Uterus (tissue), 4 donors: Measurements from ENCODE around the gene MFRP. TPM values are rescaled to one million over a fixed set of nuclear protein-coding genes. Genes with fewer than 3 reads are reported as not detected.
A peak's percentile ranks its signal among the peaks of the same experiment; 100 is the strongest.

Experiments
- DNase-seq, 2 donors: peaks; one replicate each; pipeline ENCODE4 v3.0.0-alpha.2; 2019 to 2020
- H3K27ac ChIP-seq, 2 donors: fragments of 200-600 bp; sonication (generic); 1 replicate in 1 of 2; 2 replicates in 1 of 2; pipeline ENCODE4 v1.5.1; 2016 to 2018
- H3K27me3 ChIP-seq, 2 donors: fragments of 200-600 bp; sonication (generic); one replicate each; pipeline ENCODE4 v1.5.1; 2018 to 2019; ENCODE audit warnings: control low read depth in 1 of 2
- H3K36me3 ChIP-seq, 2 donors: fragments of 200-600 bp; sonication (generic); one replicate each; pipeline ENCODE4 v1.5.1; 2019; ENCODE audit warnings: control low read depth in 1 of 2
- H3K4me1 ChIP-seq, 2 donors: fragments of 200-600 bp; sonication (generic); one replicate each; pipeline ENCODE4 v1.5.1; 2018 to 2019; ENCODE audit warnings: control low read depth in 1 of 2
- H3K4me3 ChIP-seq, 2 donors: fragments of 200-600 bp; sonication (generic); 1 replicate in 1 of 2; 2 replicates in 1 of 2; pipeline ENCODE4 v1.5.1; 2018 to 2019; ENCODE audit warnings: mild to moderate bottlenecking in 1 of 2
- H3K9me3 ChIP-seq, 2 donors: fragments of 200-600 bp; sonication (generic); one replicate each; pipeline ENCODE4 v1.5.1; 2019; ENCODE audit warnings: control low read depth in 1 of 2
- POLR2A ChIP-seq, 2 donors: fragments of 450-650 bp; IDR thresholded peaks; one replicate each; pipeline ENCODE4 v1.6.1; 2016; ENCODE audit warnings: antibody characterized with exemption in 2 of 2, mild to moderate bottlenecking in 1 of 2, moderate library complexity in 1 of 2
- intact Hi-C: fragments of 100-400 bp; cut with DNase I; formaldehyde crosslinking; loops from one replicate; pipeline ENCODE4 v1.15.1; 2023; ENCODE audit warnings: low total_unique reads
- total RNA-seq, 4 donors: library from RNA; depleted of rRNA in 3 of 4; stranded (reverse); fragments of >200 nt in 3 of 4; gene quantifications; one replicate each; pipeline versions ENCODE4 v1.1.0 to v1.2.4, GENCODE V29; 2014 to 2023
- TF ChIP-seq, protein P1 (sequence below), 4 experiments: fragments of 200-600 bp in 2 of 4; fragments of 450-650 bp in 2 of 4; sonication (generic) in 2 of 4; IDR thresholded peaks; one replicate each; pipeline ENCODE4 v1.5.1; 2016 to 2019; ENCODE audit warnings: antibody characterized with exemption in 4 of 4, mild to moderate bottlenecking in 2 of 4, moderate library complexity in 1 of 4
- donor health status: DM: yes; HTN: yes; CAD: no.

Gene MFRP
- total RNA-seq, 4 donors from 2014 or later: 0.07 to 0.26 TPM; not detected in 2

DNA sequence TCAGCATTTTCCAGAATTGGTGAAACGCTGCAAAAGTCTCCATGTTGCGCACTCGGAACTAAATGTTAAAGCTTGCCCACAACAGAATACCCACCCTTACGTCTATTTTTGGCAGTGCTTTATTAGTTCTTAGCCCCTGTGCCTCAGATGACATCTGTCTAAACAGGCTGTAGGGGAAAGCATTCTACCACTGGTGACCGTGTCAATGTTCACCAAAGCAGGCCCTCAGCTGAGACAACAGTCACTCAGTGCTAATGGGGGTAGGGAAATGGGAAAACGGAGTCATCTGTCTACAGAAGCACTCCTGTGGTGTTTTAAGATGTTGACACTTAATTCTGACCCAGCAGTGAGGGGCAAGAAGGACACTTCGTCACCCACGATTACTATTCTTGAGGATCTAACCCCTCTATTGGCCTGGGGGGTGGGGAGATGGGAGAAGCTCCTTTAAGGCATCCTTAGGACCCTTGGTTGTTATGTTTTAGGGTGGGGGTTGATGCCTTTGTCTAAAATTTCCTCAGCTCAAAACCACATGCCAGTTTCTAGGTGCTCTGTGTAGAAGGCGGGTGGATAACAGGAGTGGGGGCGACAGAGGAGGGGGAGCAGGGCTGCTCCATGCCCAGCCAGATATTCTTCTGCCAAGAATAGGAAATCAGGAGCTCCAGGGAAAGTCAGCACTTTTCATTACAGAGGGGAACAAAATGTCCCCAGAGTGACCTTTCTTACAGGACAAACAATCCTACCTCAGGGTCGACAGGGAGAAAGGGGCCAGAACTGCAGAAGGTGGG is 15.6 kb upstream of the MFRP start:
- no peak for TF ChIP-seq POLR2A (IDR thresholded peaks at IDR 0.05)
- no peak for DNase-seq
- Histone ChIP-seq H3K4me1 (peaks cover 0 to 9% of the 10 kb centered on the region in 2 donors), H3K27ac (peak overlapping the region; percentile 87 to 94), H3K27me3 (no peaks in the 10 kb centered on the region), H3K9me3 (no peaks in the 10 kb centered on the region), H3K4me3 (no peak overlapping the region), H3K36me3 (no peaks in the 10 kb centered on the region)
- intact Hi-C loops: no loop called here

DNA sequence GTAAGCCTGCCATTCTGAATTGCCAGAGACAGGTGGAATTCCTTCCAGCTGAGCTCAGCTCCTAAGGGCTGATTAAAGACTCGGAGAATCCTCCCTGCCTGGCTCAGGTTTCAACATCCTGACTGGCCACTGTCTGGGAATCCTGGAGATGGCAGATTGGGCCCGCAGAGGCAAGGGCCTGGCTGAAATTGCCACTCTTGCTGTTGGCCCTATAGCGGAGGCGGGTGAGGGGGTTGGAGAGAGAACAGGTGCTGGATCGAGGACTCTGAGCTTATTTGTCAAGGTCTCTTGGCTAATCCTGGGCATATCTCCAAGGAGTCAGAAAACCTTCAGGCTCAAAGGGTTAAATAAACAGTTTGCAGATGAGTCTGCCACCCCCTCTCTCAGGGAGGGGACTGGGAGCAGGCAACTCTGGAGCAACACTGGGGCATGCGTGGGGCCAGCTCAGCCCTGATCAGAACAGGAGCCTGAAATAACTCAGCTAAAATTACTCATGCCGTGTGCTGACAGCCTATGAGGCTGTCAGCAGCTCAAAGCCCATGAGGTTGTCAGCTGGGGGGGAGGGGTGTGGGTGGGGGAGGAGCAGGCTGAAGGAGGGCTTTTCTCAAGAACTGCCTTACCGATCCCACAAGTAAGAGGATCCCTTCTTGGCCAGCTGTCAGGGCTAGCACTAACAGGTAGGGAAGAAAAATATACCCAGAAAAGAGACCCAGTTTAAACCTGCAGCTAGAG is 14.7 kb upstream of the MFRP start:
- Histone ChIP-seq H3K9me3 (no peaks in the 10 kb centered on the region), H3K27me3 (no peaks in the 10 kb centered on the region), H3K36me3 (no peaks in the 10 kb centered on the region), H3K4me1 (peaks cover 0 to 6% of the 10 kb centered on the region in 2 donors), H3K4me3 (no peak overlapping the region), H3K27ac (peak overlapping the region; percentile 87 to 94)
- intact Hi-C loops: no loop called here
- TF ChIP-seq, protein P1, sequence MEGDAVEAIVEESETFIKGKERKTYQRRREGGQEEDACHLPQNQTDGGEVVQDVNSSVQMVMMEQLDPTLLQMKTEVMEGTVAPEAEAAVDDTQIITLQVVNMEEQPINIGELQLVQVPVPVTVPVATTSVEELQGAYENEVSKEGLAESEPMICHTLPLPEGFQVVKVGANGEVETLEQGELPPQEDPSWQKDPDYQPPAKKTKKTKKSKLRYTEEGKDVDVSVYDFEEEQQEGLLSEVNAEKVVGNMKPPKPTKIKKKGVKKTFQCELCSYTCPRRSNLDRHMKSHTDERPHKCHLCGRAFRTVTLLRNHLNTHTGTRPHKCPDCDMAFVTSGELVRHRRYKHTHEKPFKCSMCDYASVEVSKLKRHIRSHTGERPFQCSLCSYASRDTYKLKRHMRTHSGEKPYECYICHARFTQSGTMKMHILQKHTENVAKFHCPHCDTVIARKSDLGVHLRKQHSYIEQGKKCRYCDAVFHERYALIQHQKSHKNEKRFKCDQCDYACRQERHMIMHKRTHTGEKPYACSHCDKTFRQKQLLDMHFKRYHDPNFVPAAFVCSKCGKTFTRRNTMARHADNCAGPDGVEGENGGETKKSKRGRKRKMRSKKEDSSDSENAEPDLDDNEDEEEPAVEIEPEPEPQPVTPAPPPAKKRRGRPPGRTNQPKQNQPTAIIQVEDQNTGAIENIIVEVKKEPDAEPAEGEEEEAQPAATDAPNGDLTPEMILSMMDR (IDR thresholded peaks at IDR 0.05): no peak
- TF ChIP-seq POLR2A (IDR thresholded peaks at IDR 0.05): no peak
- DNase-seq: peak; percentile 75 to 81

DNA sequence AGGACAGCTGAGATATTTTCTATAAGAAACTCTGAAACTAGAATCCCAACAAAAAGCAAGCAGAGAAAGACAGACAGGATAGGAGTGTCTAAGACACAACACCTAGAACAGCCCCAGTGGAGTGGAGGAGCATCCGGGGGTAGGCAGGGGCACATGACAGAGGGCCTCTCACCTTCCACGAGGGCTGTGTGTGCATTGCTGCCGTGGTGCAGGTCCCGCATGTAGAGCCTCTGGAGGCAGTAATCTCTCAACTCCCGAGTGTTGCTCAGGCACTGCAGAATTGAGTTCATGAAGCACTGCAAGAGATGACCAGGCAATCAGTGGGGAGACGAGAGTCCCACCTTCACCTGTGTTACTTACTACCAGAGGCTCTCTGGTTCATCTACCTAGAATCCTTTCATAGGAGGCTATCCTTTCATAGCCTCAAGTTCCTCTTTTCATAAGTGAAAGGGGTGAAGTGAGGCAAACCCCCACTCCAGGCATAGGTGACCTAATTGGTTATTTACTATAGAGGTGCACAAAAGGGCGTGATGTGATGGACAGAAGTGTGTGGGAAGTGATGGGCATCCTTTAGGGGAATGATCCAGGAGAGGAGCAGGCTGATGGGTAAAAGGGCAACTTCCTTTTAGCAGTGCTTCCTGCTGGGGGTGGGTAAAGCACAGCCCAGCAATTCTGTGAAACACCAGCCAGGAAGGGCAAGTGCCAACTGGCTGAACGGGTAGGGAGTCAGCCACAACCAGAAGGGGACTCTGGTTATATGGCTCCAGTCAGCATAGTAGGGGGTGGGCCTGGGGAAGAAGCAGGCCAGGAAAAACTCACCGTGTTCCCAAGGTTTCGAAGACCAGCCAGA is 13.1 kb upstream of the MFRP start:
- peaks cover 0 to 5% of the 10 kb centered on the region in 2 donors for H3K4me1 ChIP-seq
- DNase-seq: peak in 1 of 2 donors; percentile 12
- peak overlapping the region in 1 of 2 donors; percentile 94 for H3K27ac ChIP-seq
- no peak overlapping the region for H3K4me3 ChIP-seq
- no peaks in the 10 kb centered on the region for H3K36me3 ChIP-seq
- TF ChIP-seq POLR2A (IDR thresholded peaks at IDR 0.05): no peak
- no peaks in the 10 kb centered on the region for H3K9me3 ChIP-seq
- intact Hi-C loops: loop anchor here (10.0 kb wide), 1 partner anchor 115 kb away; no protein-coding TSS in a partner anchor
- H3K27me3 ChIP-seq: no peaks in the 10 kb centered on the region

DNA sequence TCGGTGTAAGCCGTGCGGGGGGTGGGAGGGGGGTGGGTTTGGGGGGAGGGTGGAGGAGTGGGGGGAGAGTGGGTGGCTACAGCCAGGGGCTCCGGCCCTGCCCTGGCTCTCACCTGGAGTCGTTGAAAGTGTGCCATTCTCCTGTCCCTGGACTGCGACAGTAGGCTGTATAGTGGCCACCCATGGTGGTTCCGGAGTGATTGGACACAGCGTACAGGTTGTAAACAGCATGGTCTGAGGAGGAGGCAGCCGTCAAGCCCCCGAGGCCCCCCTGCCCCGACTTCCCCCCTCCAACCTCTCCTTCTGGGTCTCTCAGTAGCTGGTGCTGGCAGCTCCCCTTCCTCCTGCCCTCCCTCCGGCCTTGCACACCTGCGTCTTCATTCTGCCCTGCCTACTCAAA is 10.6 kb upstream of the MFRP start:
- intact Hi-C loops: loop anchor here (2.0 to 10.0 kb wide), 2 partner anchors 22 to 118 kb away; no protein-coding TSS in a partner anchor

DNA sequence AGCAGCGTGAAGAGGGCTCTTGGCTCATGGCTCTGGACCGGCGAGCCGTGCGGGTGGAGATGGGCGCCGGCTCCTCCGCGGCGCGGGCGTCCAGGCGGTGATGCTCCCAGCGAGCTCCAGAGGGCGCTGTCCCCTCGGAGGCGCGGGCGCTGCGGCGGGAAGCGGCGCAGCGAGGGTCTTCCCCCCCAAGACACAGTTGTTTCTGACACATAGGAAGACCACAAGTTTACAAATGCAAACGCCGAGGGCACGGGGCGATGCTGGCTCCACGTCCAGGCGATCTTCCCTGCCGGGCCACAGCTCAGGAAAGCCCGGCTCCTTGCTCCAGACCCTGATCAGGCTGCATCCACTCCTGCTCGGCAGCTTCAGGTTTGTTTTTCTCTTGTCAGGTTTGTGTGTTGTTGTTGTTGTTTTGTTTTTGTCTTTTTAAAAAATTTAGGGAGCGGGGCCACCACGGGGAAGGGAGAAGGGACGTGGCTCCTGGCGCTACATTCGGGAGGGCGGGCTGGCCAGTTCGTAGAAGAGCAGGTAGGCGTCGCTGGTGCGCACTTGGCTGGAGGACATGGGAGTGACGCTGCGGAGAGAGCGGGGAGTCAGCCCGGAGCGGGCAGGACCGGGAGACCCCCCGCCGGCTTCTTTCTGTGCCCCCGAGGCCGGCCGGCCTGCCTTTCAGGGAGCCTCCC is 10.0 kb upstream of the MFRP start:
- no peaks in the 10 kb centered on the region for H3K9me3 ChIP-seq
- intact Hi-C loops: loop anchor here (2.0 to 10.0 kb wide), 2 partner anchors 22 to 118 kb away; no protein-coding TSS in a partner anchor
- peak overlapping the region; percentile 37 to 51 for H3K4me3 ChIP-seq
- no peaks in the 10 kb centered on the region for H3K4me1 ChIP-seq
- peak; percentile 86 for DNase-seq
- no peaks in the 10 kb centered on the region for H3K36me3 ChIP-seq
- no peaks in the 10 kb centered on the region for H3K27me3 ChIP-seq
- peak overlapping the region; percentile 89 to 90 for H3K27ac ChIP-seq
- no peak for TF ChIP-seq POLR2A (IDR thresholded peaks at IDR 0.05)
- TF ChIP-seq, protein P1 (IDR thresholded peaks at IDR 0.05): peak; percentile 85 to 94 (median 90)

More for the DNA sequence above, 10.6 kb upstream of the MFRP start:
- H3K27me3 ChIP-seq: no peaks in the 10 kb centered on the region
- H3K4me1 ChIP-seq: no peaks in the 10 kb centered on the region
- DNase-seq: peak in 1 of 2 donors; percentile 27
- H3K27ac ChIP-seq: peak overlapping the region; percentile 89 to 90
- H3K36me3 ChIP-seq: no peaks in the 10 kb centered on the region
- TF ChIP-seq, protein P1 (IDR thresholded peaks at IDR 0.05): no peak
- no peak for TF ChIP-seq POLR2A (IDR thresholded peaks at IDR 0.05)
- H3K4me3 ChIP-seq: peak overlapping the region; percentile 37 to 51
- no peaks in the 10 kb centered on the region for H3K9me3 ChIP-seq
